Measurements from ENCODE around the gene MRPL42.

The MRPL42 gene

GRCh38 chr12:93443576-93443975 is 23.7 kb upstream of the MRPL42 start:
- Histone ChIP-seq H3K27ac (ENCODE audit: low read depth, low read length) (no peak overlapping the region), H3K4me1 (ENCODE audit: control insufficient read depth in 1 of 2, insufficient read depth in 2 of 2, low read length in 2 of 2) (peaks cover 21 to 26% of the 10 kb centered on the region in 2 donors)

GRCh38 chr12:93447555-93448290 is 19.6 kb upstream of the MRPL42 start:
- Histone ChIP-seq H3K9me3 (ENCODE audit: control insufficient read depth in 1 of 2, low read length in 2 of 2) (no peaks in the 10 kb centered on the region), H3K27me3 (ENCODE audit: control insufficient read depth in 1 of 2, insufficient read depth in 2 of 2, low read length in 2 of 2) (no peaks in the 10 kb centered on the region), H3K36me3 (ENCODE audit: control insufficient read depth in 1 of 2, insufficient read depth in 2 of 2, low read length in 2 of 2) (no peaks in the 10 kb centered on the region), H3K4me1 (ENCODE audit: control insufficient read depth in 1 of 2, insufficient read depth in 2 of 2, low read length in 2 of 2) (peaks cover 0 to 4% of the 10 kb centered on the region in 2 donors), H3K9ac (ENCODE audit: low read depth in 1 of 2, low read length in 2 of 2) (no peak overlapping the region), H3K27ac (ENCODE audit: low read depth, low read length) (no peak overlapping the region), H3K4me3 (ENCODE audit: low read depth in 1 of 2, low read length in 2 of 2) (no peak overlapping the region)

More at GRCh38 chr12:93443576-93443975, 23.7 kb upstream of the MRPL42 start:
- no peaks in the 10 kb centered on the region for H3K36me3 ChIP-seq (ENCODE audit: control insufficient read depth in 1 of 2, insufficient read depth in 2 of 2, low read length in 2 of 2)
- H3K4me3 ChIP-seq (ENCODE audit: low read depth in 1 of 2, low read length in 2 of 2), result no peak overlapping the region
- no peaks in the 10 kb centered on the region for H3K9me3 ChIP-seq (ENCODE audit: control insufficient read depth in 1 of 2, low read length in 2 of 2)
- no peak overlapping the region for H3K9ac ChIP-seq (ENCODE audit: low read depth in 1 of 2, low read length in 2 of 2)
- no peaks in the 10 kb centered on the region for H3K27me3 ChIP-seq (ENCODE audit: control insufficient read depth in 1 of 2, insufficient read depth in 2 of 2, low read length in 2 of 2)

- no peak overlapping the region for H3K27ac ChIP-seq (ENCODE audit: low read depth, low read length)
- no peaks in the 10 kb centered on the region for H3K4me1 ChIP-seq (ENCODE audit: control insufficient read depth in 1 of 2, insufficient read depth in 2 of 2, low read length in 2 of 2)
- H3K27me3 ChIP-seq (ENCODE audit: control insufficient read depth in 1 of 2, insufficient read depth in 2 of 2, low read length in 2 of 2), result no peaks in the 10 kb centered on the region
- no peaks in the 10 kb centered on the region for H3K9me3 ChIP-seq (ENCODE audit: control insufficient read depth in 1 of 2, low read length in 2 of 2)
- no peak overlapping the region for H3K4me3 ChIP-seq (ENCODE audit: low read depth in 1 of 2, low read length in 2 of 2)
- H3K36me3 ChIP-seq (ENCODE audit: control insufficient read depth in 1 of 2, insufficient read depth in 2 of 2, low read length in 2 of 2), result no peaks in the 10 kb centered on the region
- no peak overlapping the region for H3K9ac ChIP-seq (ENCODE audit: low read depth in 1 of 2, low read length in 2 of 2)
Observed at GRCh38 chr12:93448796-93449195, 18.5 kb upstream of the MRPL42 start.

GRCh38 chr12:93449277-93449676 is 18.0 kb upstream of the MRPL42 start:
- Histone ChIP-seq H3K27me3 (ENCODE audit: control insufficient read depth in 1 of 2, insufficient read depth in 2 of 2, low read length in 2 of 2) (no peaks in the 10 kb centered on the region), H3K4me3 (ENCODE audit: low read depth in 1 of 2, low read length in 2 of 2) (no peak overlapping the region), H3K9me3 (ENCODE audit: control insufficient read depth in 1 of 2, low read length in 2 of 2) (no peaks in the 10 kb centered on the region), H3K4me1 (ENCODE audit: control insufficient read depth in 1 of 2, insufficient read depth in 2 of 2, low read length in 2 of 2) (no peaks in the 10 kb centered on the region), H3K9ac (ENCODE audit: low read depth in 1 of 2, low read length in 2 of 2) (no peak overlapping the region), H3K27ac (ENCODE audit: low read depth, low read length) (no peak overlapping the region), H3K36me3 (ENCODE audit: control insufficient read depth in 1 of 2, insufficient read depth in 2 of 2, low read length in 2 of 2) (no peaks in the 10 kb centered on the region)

GRCh38 chr12:93451423-93452158 is 15.7 kb upstream of the MRPL42 start:
- Histone ChIP-seq H3K36me3 (ENCODE audit: control insufficient read depth in 1 of 2, insufficient read depth in 2 of 2, low read length in 2 of 2) (no peaks in the 10 kb centered on the region), H3K27ac (ENCODE audit: low read depth, low read length) (no peak overlapping the region), H3K4me1 (ENCODE audit: control insufficient read depth in 1 of 2, insufficient read depth in 2 of 2, low read length in 2 of 2) (no peaks in the 10 kb centered on the region), H3K9me3 (ENCODE audit: control insufficient read depth in 1 of 2, low read length in 2 of 2) (no peaks in the 10 kb centered on the region), H3K4me3 (ENCODE audit: low read depth in 1 of 2, low read length in 2 of 2) (no peak overlapping the region), H3K27me3 (ENCODE audit: control insufficient read depth in 1 of 2, insufficient read depth in 2 of 2, low read length in 2 of 2) (no peaks in the 10 kb centered on the region), H3K9ac (ENCODE audit: low read depth in 1 of 2, low read length in 2 of 2) (no peak overlapping the region)

- no peak overlapping the region for H3K4me3 ChIP-seq (ENCODE audit: low read depth in 1 of 2, low read length in 2 of 2)
- H3K27ac ChIP-seq (ENCODE audit: low read depth, low read length), result no peak overlapping the region
- no peaks in the 10 kb centered on the region for H3K4me1 ChIP-seq (ENCODE audit: control insufficient read depth in 1 of 2, insufficient read depth in 2 of 2, low read length in 2 of 2)
- H3K36me3 ChIP-seq (ENCODE audit: control insufficient read depth in 1 of 2, insufficient read depth in 2 of 2, low read length in 2 of 2), result no peaks in the 10 kb centered on the region
- no peak overlapping the region for H3K9ac ChIP-seq (ENCODE audit: low read depth in 1 of 2, low read length in 2 of 2)
- H3K9me3 ChIP-seq (ENCODE audit: control insufficient read depth in 1 of 2, low read length in 2 of 2), result no peaks in the 10 kb centered on the region
- no peaks in the 10 kb centered on the region for H3K27me3 ChIP-seq (ENCODE audit: control insufficient read depth in 1 of 2, insufficient read depth in 2 of 2, low read length in 2 of 2)
Observed at GRCh38 chr12:93453633-93454032, 13.7 kb upstream of the MRPL42 start.

GRCh38 chr12:93456077-93456476 is 11.2 kb upstream of the MRPL42 start:
- Histone ChIP-seq H3K36me3 (ENCODE audit: control insufficient read depth in 1 of 2, insufficient read depth in 2 of 2, low read length in 2 of 2) (no peaks in the 10 kb centered on the region), H3K27me3 (ENCODE audit: control insufficient read depth in 1 of 2, insufficient read depth in 2 of 2, low read length in 2 of 2) (no peaks in the 10 kb centered on the region), H3K4me3 (ENCODE audit: low read depth in 1 of 2, low read length in 2 of 2) (no peak overlapping the region)

GRCh38 chr12:93459097-93459496 is 8.2 kb upstream of the MRPL42 start:
- H3K36me3 ChIP-seq (ENCODE audit: control insufficient read depth in 1 of 2, insufficient read depth in 2 of 2, low read length in 2 of 2), result no peaks in the 10 kb centered on the region

More at GRCh38 chr12:93456077-93456476, 11.2 kb upstream of the MRPL42 start:
- H3K27ac ChIP-seq (ENCODE audit: low read depth, low read length), result no peak overlapping the region
- H3K9me3 ChIP-seq (ENCODE audit: control insufficient read depth in 1 of 2, low read length in 2 of 2), result no peaks in the 10 kb centered on the region
- no peaks in the 10 kb centered on the region for H3K4me1 ChIP-seq (ENCODE audit: control insufficient read depth in 1 of 2, insufficient read depth in 2 of 2, low read length in 2 of 2)
- no peak overlapping the region for H3K9ac ChIP-seq (ENCODE audit: low read depth in 1 of 2, low read length in 2 of 2)

GRCh38 chr12:93460003-93460402 is 7.3 kb upstream of the MRPL42 start:
- Histone ChIP-seq H3K27ac (ENCODE audit: low read depth, low read length) (no peak overlapping the region), H3K9ac (ENCODE audit: low read depth in 1 of 2, low read length in 2 of 2) (no peak overlapping the region), H3K4me1 (ENCODE audit: control insufficient read depth in 1 of 2, insufficient read depth in 2 of 2, low read length in 2 of 2) (no peaks in the 10 kb centered on the region), H3K27me3 (ENCODE audit: control insufficient read depth in 1 of 2, insufficient read depth in 2 of 2, low read length in 2 of 2) (no peaks in the 10 kb centered on the region), H3K36me3 (ENCODE audit: control insufficient read depth in 1 of 2, insufficient read depth in 2 of 2, low read length in 2 of 2) (no peaks in the 10 kb centered on the region), H3K4me3 (ENCODE audit: low read depth in 1 of 2, low read length in 2 of 2) (no peak overlapping the region), H3K9me3 (ENCODE audit: control insufficient read depth in 1 of 2, low read length in 2 of 2) (no peaks in the 10 kb centered on the region)

More at GRCh38 chr12:93459097-93459496, 8.2 kb upstream of the MRPL42 start:
- Histone ChIP-seq H3K4me3 (ENCODE audit: low read depth in 1 of 2, low read length in 2 of 2) (no peak overlapping the region), H3K27me3 (ENCODE audit: control insufficient read depth in 1 of 2, insufficient read depth in 2 of 2, low read length in 2 of 2) (no peaks in the 10 kb centered on the region), H3K9ac (ENCODE audit: low read depth in 1 of 2, low read length in 2 of 2) (no peak overlapping the region), H3K4me1 (ENCODE audit: control insufficient read depth in 1 of 2, insufficient read depth in 2 of 2, low read length in 2 of 2) (no peaks in the 10 kb centered on the region), H3K9me3 (ENCODE audit: control insufficient read depth in 1 of 2, low read length in 2 of 2) (no peaks in the 10 kb centered on the region), H3K27ac (ENCODE audit: low read depth, low read length) (no peak overlapping the region)

- H3K4me3 ChIP-seq (ENCODE audit: low read depth in 1 of 2, low read length in 2 of 2), result no peak overlapping the region
- no peak overlapping the region for H3K27ac ChIP-seq (ENCODE audit: low read depth, low read length)
- H3K9ac ChIP-seq (ENCODE audit: low read depth in 1 of 2, low read length in 2 of 2), result no peak overlapping the region
- no peaks in the 10 kb centered on the region for H3K9me3 ChIP-seq (ENCODE audit: control insufficient read depth in 1 of 2, low read length in 2 of 2)
- H3K36me3 ChIP-seq (ENCODE audit: control insufficient read depth in 1 of 2, insufficient read depth in 2 of 2, low read length in 2 of 2), result no peaks in the 10 kb centered on the region
- no peaks in the 10 kb centered on the region for H3K27me3 ChIP-seq (ENCODE audit: control insufficient read depth in 1 of 2, insufficient read depth in 2 of 2, low read length in 2 of 2)
- no peaks in the 10 kb centered on the region for H3K4me1 ChIP-seq (ENCODE audit: control insufficient read depth in 1 of 2, insufficient read depth in 2 of 2, low read length in 2 of 2)
Observed at GRCh38 chr12:93460902-93461301, 6.4 kb upstream of the MRPL42 start.
